ENCODE data around the gene CCT5.

GRCh38 chr5:10303699-10304170 lies 53.7 kb downstream of the CCT5 start:
- TF ChIP-seq, protein P1, sequence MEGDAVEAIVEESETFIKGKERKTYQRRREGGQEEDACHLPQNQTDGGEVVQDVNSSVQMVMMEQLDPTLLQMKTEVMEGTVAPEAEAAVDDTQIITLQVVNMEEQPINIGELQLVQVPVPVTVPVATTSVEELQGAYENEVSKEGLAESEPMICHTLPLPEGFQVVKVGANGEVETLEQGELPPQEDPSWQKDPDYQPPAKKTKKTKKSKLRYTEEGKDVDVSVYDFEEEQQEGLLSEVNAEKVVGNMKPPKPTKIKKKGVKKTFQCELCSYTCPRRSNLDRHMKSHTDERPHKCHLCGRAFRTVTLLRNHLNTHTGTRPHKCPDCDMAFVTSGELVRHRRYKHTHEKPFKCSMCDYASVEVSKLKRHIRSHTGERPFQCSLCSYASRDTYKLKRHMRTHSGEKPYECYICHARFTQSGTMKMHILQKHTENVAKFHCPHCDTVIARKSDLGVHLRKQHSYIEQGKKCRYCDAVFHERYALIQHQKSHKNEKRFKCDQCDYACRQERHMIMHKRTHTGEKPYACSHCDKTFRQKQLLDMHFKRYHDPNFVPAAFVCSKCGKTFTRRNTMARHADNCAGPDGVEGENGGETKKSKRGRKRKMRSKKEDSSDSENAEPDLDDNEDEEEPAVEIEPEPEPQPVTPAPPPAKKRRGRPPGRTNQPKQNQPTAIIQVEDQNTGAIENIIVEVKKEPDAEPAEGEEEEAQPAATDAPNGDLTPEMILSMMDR (IDR thresholded peaks at IDR 0.05; ENCODE audit: borderline replicate concordance, extremely low read depth, low read length, poor library complexity, severe bottlenecking): no peak
- no peak for TF ChIP-seq EZH2 (IDR thresholded peaks at IDR 0.05; ENCODE audit: borderline replicate concordance, low read depth, low read length, severe bottlenecking)

All from DND-41 (cell line).